HG02970 (cell line): ENCODE data around the gene TNPO3.

Source experiments
- ATAC-seq: cut with Tn5 transposase; IDR thresholded peaks from one replicate; pipeline ENCODE4 v1.9.1; 2021; ENCODE audit warnings: mild to moderate bottlenecking, moderate library complexity, moderate number of reproducible peaks; ENCODE audit not compliant: unreplicated experiment, low FRiP score

TNPO3 gene

DNA sequence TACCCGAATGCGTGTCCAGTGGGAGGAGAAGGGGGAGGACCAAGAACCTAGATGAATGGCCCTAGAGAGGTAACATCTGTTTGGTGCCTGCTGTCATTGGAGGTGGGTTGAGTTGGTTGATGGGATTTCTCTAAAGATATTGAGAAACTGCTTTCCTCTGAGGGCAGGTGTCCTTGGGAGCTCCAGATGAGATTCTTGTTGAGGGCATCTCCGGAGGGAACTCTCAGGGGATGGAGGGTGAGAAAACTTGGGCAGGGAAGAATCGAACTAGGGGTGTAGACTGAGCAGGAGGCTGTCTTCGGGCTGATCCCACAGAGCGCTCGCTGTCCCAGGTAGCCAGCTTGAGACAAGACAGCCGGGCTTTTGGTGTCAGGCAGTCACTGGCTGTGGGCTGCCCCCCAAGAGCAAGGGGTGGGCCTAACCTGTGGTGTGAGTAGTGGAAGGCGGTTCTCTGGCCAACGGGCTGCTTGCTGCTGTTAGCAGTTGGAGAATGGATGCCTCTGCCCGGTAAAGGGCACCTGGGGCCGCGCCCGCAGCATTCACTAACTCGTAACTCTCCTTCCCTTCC is 113.5 kb downstream of the TNPO3 start:
- no peak for ATAC-seq

DNA sequence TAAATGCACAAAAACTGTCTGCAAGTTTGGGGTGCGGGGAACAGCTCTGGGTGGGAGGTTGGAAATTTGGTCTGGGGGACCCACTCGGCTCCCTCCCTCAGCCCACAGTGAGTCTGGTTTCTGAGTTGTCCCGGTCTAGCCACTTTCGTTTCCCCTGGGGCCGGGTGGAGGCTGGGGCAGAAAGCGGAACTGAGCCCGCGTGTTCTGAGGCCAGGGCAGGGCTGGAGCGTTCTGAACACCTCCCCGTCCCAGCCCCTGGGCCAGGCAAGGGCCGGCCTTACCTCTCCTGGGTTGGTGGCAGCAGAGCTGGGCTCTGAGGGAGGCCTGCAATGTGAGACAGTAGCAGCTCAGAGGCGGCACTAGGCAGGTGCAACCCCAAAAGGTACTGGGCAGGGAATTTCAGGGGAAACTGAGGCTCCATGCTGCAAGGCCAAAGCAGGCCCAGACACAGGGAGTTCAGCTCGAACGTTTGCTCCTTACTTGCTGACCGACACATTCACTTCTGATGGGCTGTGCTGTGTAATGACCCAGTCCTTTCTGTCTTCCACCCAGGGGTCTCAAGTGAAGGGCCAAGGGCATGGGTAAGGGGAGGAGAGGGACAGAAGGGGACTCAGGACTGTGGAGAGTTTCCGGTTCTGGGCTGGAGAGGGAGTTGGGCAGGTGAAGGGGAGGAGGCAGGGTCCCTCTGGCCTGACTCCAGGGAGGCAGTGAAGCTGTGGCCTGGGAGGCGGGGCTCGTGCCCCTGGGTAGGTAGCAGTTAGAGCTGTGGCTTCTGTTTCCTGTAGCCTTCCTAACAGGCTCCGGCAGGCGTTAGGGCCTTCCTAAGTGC is 114.2 kb downstream of the TNPO3 start:
- ATAC-seq = peak; percentile 32

DNA sequence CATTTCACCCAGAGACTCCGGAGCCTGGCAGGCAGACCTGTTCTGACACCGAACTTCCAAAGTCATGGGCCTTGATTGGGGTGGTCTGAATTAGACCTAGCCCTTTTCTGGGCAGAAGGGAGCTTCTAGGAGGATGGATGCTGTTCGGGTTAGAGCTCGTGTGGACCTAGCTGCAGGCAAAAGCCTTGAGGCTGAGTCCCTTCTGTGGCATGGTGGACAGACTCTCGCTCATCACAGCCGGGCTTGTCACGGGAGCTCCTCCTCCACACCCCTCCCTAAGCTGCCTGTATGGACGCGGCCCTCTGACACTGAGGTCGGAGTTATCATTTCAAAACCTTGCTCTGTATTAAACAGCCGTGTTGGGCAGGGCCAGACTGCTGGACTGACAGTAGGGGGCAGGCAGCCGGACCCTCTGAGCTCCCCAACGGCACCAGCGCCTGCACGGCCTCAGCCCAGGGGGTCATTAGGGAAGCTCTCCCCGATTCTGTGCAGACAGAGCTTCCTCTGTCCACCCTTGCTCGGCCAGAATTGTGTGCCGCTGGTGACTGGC is 115.0 kb downstream of the TNPO3 start:
- ATAC-seq = peak; percentile 4

DNA sequence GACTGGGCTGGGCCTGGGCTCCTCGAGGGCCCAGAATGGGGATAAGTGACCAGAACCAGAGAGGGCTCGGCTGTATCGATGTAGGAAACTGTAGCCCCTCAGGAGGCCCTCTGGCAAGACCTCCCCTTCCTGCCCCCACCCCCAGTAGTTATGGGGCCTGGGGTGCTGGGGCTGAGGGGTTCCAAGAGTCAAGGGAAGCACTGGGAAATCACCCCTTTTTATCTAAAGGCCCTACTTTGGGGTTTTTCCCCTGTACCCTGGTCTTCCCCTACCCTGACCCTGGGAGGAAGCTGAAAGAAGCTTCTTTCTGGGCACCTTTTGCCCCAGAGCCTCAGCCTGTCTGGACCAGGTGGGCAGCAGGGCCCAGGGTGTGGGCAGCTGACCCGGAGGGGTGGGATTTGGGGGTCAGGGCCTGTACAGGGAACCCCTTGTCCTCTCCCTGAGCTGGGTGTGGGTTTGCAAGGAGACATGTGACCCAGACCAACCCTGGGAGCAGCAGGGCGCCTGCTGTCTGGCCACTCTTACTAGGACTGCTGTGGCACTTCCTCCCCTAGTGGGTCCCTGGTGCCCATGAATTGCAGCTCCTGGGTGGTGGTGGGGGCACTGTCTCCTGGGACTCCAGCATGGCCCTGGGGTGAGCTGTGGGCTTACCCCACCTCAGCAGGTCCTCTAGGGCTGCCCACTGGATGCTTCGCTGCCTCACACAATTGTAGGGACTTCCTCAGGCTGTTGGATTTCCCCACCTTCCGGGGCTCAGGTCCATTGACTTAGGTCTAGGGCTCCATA is 115.6 kb downstream of the TNPO3 start:
- no peak for ATAC-seq

DNA sequence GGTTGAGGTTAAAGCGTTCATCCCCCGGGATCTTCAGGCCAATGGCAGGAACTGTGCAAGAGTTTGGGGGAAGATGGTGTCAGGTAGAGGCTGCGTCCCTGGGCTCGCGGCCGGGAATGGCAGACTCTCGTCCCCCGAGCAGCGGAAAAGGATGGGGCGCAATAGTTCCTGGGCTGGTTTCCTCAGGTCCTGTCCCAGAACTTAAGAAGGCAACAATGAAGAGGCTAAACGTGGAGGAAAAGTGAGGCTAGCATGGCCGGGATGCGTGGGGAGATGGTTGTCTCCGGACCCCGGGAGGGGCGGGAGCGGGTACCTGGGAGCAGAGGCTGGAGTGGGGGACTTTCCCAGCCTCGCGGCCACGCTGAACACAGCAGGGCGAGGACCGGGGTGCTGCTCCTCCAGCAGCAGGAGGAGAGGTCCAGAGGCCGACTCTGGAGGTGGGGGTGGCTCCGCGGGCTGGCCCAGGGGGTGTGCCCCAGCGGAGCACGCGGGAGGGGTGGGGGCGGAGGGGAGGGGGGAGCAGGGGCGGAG is 116.3 kb downstream of the TNPO3 start:
- no peak for ATAC-seq

DNA sequence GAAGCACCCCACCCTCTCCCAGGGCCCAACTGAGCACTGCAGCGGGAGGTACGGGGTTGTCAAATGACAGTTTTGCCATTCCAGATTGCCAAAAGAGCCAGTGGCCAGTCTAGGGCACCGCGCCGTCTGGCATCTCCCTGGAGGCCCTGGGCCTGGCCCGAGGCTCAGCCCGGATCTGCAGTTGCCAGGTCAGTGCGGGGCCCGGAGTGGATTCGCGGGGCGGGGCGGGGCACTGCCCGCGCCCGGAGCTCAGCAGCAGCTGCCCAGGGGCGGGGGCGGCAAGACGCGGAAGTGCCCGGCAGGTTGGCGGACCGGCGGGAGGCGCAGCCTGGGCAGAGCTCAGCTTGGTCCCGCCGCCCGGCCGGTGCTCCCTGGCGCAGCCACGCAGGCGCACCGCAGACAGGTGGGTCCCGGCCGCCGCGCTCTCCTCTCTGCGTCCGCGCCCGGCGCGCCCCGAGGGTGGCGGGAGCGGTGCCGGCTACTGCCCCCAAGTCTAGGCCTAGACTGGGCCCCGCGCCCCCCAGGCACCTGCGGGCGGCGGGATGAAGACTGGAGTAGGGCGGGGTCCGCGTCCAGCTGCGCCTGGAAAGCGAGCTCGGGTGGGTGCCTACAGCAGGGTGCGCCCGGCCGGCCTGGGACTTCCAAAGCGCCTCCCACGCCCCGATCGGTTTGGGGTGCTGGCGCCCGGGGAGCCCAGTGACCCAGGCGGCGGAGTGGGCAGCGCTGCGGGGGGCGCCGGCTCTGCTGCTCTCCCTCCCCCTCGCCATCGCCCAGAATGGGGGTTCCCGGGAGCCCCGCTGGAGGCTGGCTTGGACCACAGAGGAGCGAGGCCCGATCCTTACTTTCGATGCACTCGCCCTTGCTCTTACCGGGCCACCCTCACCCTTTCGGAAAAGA is 117.0 kb downstream of the TNPO3 start, which contains the start of gene IRF5:
Gene IRF5, plus strand, starts transcription at position 281 of the 897 bp plus-strand sequence. CDS start 4,155 bp downstream, outside the sequence.
- no peak for ATAC-seq

DNA sequence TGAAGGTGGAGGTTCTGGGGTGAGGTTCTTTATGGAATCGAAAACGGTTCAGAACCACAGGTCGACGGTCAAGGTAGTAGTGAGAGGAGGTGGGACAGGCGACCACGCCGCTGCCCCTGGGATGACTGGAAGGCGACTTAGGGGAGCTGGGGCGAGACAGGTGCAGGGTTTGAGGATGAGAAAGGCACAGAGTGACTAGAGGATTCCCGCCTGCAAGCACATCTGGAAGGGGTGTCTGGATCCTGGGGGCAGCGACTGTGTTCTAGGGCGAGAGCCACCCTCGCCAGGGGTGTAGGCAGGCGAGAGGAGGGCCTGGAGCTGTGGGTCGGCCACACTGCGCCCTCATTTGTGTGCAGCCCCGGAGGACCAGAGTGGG is 117.7 kb downstream of the TNPO3 start:
- ATAC-seq = no peak

DNA sequence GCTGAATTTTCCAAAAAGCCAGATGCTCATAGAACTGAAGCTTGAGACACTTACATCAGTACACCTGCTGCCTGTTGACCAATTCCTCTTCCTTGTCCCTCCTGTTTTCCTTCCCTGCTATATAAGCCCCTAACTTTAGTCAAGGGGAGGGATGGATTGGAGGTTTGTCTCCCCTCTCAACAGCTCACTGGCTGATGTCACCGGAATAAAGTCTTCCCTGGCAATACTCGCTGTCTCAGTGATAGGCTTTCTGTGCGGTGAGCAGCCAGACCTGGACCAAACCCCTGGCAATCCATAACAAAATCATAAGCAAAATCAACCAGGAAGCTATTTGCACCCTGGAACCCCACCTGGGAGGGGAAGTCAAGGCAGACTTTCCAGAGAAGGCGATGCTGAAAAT is 118.1 kb downstream of the TNPO3 start:
- ATAC-seq = no peak

DNA sequence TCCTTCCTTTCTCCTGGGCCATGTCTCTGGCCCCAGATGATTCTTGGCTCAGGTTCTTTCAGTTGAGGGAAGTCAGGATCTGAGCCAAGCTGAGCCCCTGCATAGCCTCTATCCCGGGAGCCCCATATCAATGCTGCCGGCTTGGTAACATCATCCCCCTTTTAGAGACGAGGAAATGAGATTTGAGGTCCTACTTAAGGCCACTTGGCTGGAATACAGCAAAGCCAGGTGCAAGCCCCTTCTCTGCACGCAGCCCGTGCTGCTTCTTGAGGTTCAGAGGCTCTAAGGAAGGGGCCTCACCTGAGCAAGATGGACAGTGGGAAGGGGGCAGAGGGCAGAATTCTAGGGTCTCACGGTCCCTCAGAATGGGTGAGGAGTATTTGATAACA is 119.6 kb downstream of the TNPO3 start:
- ATAC-seq = no peak

DNA sequence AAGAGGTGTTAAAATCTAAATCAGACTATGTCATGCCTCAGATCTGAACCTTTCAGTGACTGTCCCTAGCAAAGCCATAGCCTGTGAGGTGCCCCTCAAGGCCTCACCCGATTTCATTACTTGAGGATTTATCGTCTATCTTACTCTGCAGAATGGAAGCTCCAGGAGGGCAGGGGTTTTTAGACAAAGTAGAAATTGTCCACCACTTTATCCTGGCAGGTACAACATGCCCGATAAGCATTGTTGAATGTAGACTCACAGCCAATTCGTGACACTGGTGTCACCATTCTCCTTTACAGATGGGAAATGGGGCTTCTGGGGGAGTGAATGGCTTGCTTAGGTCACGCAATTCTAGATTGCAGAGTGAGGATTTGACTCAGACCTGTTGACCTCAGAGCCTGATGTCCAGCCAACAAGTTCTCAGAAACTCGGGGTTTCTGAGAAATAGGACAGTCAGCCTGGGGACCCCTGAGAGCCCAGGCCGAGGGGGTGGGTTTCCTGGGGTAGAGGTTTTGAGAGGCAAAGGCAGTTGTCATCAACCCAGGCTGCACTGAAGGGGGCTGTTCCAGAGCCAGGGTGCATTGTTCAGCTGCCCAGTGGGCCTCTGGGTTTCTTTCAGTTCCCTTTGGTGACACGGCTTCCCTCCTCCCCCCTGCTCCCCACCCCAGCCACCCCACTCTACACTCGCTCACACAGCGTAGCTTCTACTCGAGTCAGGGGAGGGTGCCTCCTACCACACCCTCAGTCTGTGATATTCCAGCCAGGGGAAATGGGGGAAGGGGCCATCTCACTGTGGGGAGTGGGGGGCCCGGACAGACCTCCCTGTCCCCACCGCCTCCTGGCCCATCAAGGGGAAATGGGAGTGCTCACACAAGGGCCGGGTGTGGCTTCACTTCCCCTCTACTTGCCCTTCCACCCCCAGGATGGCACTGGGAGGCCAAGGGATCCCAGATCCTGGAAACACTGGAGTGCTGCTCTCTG is 120.3 kb downstream of the TNPO3 start:
- no peak for ATAC-seq

DNA sequence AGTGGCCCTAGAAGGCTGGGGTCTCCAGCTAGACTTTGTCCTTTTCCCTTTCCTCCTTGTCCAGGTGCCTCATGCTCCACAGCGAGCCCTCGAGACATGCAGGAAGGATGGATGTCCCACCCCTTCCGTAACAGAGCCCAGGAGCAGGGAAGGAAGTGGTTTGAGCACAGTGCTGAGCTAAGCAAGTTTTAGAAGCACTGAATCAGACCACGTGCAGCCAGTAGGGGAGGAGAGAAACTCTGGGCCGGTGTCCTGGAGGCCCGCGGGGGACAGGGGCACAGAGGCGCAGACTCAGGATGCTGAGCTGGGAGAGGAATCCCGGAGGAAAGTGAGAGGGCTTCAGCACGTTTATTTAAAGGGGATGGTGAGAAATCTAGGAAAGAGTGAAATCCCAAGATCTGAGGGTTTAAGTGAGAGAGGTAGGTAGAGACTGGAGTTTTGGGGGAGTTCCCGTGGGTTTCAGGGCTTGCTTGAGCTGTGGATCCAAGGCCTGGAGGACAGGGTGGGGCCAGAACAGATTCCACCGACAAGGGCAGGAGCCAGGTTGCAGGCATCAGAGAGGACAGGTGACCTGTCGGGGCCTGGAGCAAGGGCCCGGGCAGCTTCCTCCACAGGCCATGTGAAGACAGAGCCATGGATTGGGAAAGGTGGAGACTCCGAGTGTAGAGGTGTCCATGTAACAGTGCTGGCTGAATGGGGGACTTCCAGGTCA is 121.6 kb downstream of the TNPO3 start:
- ATAC-seq = no peak

DNA sequence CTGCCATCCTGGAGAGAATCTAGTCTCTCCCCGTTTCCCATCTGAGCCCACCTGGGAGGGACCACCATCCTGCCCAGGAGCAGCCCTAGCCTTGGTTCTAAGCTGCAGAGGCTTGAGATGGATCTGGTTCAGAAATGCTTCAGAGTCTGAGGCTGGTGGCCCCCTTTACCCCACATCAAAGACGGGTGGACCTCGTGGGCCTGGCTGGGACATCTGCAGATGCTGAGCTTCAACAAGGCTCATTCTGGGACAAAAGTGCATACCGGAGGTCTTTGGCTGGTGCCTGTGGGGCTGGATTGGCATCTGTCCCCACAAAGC is 122.1 kb downstream of the TNPO3 start:
- no peak for ATAC-seq

DNA sequence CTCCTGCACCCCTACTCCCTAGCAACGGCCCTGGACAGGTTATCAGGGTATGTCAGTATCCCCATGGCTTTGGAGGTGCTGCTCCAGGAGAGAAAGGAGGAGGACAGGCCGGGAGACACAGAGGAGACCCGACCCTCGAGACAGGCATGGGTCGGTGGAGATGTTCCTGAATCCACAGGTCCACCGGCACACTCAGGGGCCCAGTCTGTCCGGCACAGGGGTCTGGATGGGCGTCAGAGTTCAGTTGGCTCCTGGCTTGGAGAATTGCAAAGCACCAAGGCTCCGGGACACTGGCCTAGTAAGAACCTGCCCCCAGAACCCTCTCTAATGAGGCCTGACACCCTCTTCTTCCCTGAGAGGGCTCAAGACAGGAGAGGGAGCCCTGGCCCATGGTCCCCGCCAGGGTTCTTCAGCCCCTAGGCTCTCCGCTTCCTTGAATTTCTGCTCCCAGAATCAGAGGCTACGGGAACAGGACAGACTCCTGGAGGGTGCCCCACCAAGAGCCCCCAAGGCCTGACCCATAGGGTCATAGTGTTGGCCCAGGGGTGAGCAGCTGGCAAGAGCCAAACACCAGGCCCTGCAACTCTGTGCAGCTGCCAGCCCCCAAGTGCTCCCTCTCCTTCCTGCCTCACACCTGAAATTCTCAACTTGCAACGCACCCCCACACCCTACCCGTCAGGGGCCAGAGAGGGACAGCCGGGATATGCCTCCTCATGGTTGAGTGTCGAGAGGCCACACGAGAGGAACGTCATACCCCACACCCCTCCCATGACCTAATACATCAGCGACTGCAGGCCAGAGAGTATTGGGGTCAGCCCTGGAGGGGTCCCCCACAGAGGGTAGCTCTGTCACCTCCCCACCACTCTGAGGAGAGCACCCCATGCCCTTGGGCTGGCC is 122.7 kb downstream of the TNPO3 start:
- no peak for ATAC-seq

DNA sequence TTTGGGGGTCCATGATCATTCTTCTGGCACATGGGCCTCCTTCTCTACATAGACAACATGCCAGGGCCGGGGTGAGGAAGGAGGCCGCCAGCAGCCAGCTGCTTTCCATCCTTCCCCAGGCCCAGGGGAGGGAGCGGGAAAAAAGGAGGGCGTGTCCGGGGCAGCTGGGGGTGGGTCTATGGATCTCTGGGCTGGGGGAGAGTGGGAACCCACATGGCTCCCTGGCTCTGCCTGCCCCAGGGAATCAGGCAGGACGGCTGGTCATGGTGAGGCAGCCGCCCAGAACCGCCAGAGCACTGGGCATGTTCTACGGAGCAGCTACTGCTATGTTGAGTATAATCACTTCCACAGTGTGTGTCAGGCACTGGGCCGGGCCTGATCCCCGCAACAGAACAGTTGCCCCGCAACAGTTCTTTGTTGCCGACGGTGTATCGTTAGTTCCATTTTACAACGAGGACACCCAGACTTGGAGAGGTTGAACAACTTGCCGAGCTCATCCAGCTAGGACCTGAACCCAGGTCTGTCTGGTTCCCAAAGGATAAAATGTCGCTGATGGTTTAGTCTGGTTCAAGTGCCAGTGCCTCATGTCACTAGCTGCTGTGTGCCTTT is 123.6 kb downstream of the TNPO3 start:
- no peak for ATAC-seq

DNA sequence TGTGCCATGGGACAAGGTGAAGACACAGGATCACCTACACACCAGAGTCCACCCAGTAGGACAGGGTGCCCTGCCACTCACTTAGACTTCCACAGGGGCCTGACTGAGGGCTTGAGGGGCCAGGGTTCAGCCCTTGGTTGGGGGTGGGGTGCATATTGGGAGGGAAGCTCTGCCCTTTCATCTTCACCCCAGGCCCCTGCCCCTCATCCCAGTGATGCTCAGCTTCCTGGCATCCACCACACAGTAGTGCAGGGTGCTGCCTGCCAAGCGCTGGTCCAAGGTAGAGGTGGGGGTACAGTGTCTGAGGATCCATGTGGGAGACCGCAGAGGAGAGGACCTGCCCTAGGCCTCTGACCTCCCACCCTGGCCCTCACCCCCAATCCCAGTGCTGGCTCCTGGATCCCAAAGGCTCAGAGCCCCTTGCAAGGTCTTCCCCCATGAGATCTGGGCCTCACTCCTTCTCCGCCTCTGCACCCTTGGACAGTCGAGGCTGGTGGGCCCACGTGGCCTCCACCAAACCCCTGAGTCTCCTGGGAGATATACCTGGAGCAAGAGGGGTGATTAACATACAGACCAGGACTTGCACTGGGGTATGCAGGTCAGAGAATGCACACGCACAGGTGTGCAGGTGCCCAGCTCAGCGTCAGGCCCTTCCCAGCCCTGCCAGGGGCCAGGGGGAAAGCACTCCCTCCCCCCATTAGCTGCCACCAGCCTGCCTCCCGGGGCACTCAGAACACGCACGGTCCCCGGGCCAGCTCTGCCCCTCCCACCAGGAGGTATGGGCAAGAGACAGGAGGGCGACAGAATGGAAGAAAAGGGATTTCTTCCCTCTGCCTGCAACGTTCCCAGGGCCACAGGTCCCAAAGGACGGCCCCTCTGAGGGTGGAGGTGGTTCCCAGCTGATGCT is 125.8 kb downstream of the TNPO3 start:
- no peak for ATAC-seq
